PC-9 (cell line): ENCODE measurements around the gene LGI4.

ENCODE experiments used
- CTCF ChIP-seq: fragments of 200-600 bp; sonication (generic); conservative IDR thresholded peaks from 2 replicates; pipeline ENCODE4 v1.6.1; 2017; ENCODE audit warnings: mixed run types, antibody characterized with exemption, mild to moderate bottlenecking, moderate library complexity
- EZH2 ChIP-seq: fragments of 200-600 bp; sonication (generic); IDR thresholded peaks from 2 replicates; pipeline ENCODE4 v1.8.0; 2017; ENCODE audit warnings: antibody characterized with exemption, low read depth

- TF ChIP-seq CTCF, result no peak
- TF ChIP-seq EZH2, result no peak
These were observed 16.4 kb downstream of the LGI4 start for GRCh38 chr19:35118268-35119020.
